Chondrocyte (in vitro differentiated cells): ENCODE data around the gene SULT2B1. TPM values are rescaled to one million over a fixed set of nuclear protein-coding genes. Genes with fewer than 3 reads are reported as not detected.

ENCODE experiments used
- DNase-seq: peaks from one replicate; pipeline ENCODE4 v3.0.0; 2021; ENCODE audit warnings: mixed read lengths, low spot score
- H3K27ac Mint-ChIP-seq: one replicate; pipeline ENCODE4 v1.8.0; 2021; ENCODE audit warnings: mild to moderate bottlenecking, moderate library complexity, mixed read lengths; ENCODE audit not compliant: unreplicated experiment
- H3K27me3 Mint-ChIP-seq: 2 replicates; pipeline ENCODE4 v1.8.0; 2021; ENCODE audit warnings: low read depth, mixed read lengths
- H3K36me3 Mint-ChIP-seq: 2 replicates; pipeline ENCODE4 v1.8.0; 2021; ENCODE audit warnings: low read depth, mixed read lengths
- H3K4me1 Mint-ChIP-seq: 2 replicates; pipeline ENCODE4 v1.8.0; 2021; ENCODE audit warnings: low read depth, mild to moderate bottlenecking, mixed read lengths
- H3K4me3 Mint-ChIP-seq: one replicate; pipeline ENCODE4 v1.8.0; 2021; ENCODE audit warnings: mild to moderate bottlenecking, moderate library complexity, mixed read lengths; ENCODE audit not compliant: unreplicated experiment
- H3K9me3 Mint-ChIP-seq: 2 replicates; pipeline ENCODE4 v1.8.0; 2021; ENCODE audit warnings: low read depth, mixed read lengths
- CTCF ChIP-seq: fragments of 200-600 bp; sonication (generic); IDR thresholded peaks from 2 replicates; pipeline ENCODE4 v1.5.0; 2021; ENCODE audit warnings: antibody characterized with exemption, mild to moderate bottlenecking, moderate library complexity
- total RNA-seq: library from RNA; stranded (reverse); gene quantifications from 3 replicates; pipeline ENCODE4 v1.2.1, GENCODE V29; 2021

Gene SULT2B1
- total RNA-seq, 1 donor from 2014 or later, result 0.22 TPM

DNA sequence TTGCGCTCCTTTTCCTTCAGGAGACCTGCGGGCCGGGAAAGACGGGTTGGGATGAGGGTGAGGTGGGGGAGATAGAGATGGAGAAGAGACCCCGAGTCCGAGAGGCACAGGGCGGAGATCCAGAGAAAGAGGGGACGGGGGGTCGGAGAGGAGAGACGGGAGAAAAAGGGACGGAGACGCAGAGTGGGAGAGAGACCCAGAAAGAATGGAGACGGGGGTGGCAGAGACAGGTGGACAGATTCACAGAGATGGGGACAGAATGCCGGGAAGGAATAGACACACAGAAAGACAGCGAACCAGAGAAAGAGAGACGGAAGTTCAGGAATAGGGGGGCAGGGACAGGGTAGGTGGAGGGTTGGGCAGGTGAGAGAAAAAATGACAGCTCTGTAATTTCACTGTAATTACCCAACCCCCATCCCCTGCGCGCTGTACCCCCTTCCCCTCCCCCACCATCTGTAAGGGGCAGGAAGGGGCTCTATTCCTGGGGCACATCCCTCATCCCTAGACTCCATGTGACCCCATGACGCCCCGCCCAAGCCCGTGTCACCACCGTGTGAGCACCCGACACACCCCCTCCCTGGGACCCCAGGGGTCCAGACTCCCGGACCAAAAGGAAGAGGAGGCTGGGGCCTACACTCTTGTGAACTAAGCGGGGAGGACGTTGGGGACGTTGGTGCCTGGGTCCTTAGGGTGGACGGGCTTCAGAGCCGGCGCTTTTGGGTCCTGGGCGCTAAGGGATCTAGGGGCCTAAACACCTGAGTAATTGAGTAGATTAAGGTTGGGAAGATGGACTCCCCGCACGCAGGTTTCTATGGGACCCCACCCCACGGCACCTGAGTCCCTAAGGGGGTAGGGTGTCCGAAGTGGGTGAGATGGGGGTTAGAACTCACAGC is 84.2 kb downstream of the SULT2B1 start:
- H3K36me3 Mint-ChIP-seq, result no peaks in the 10 kb centered on the region
- TF ChIP-seq CTCF, result no peak
- peaks cover 45% of the 10 kb centered on the region for H3K4me1 Mint-ChIP-seq
- H3K4me3 Mint-ChIP-seq, result peak overlapping the region; percentile 70
- no peaks in the 10 kb centered on the region for H3K9me3 Mint-ChIP-seq
- DNase-seq, result no peak
- H3K27ac Mint-ChIP-seq, result no peak overlapping the region
- no peaks in the 10 kb centered on the region for H3K27me3 Mint-ChIP-seq

DNA sequence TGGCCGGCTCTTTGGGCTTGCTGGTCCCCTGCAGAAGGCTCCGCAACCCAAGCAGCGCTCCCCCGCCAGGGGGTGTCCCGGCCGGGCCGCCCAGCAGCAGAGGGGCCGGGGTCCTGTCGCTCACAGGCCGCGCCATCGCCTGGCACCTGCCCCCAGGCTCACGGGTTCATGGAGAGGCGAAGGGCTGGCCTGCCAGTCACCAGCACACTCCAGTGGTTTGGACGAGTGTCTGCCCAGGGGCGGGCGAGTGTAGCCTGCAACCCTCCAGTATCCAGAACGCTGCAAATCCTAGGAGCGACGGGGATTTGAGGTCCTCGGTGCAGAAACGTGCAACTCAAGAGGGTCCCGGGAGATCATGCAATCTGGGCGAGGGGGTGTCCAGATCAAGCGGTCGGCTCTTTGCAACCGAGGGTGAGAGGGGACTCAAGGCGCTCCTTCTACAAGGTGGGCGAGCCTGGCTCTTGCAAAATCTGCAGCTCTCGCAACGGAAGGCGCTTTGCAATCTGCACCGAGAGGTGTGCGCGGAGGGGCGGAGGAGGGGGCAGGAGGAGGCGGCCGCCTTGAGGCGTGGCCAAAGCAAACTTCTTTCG is 85.0 kb downstream of the SULT2B1 start, which contains the start of gene DBP:
Gene DBP (minus strand): TSS at position 521 of the 590 bp plus-strand sequence. CDS start 385 bp downstream, at position 136.
- Mint-ChIP-seq H3K27me3 (no peaks in the 10 kb centered on the region), H3K4me3 (peak within 1 kb of the TSS; percentile 94), H3K27ac (peak within 1 kb of the TSS; percentile 100), H3K36me3 (no peaks in the 10 kb centered on the region), H3K4me1 (peaks cover 45% of the 10 kb centered on the region), H3K9me3 (no peaks in the 10 kb centered on the region)
- no peak for DNase-seq
- no peak for TF ChIP-seq CTCF

- Mint-ChIP-seq H3K27ac (peak overlapping the region; percentile 100), H3K36me3 (no peaks in the 10 kb centered on the region), H3K27me3 (no peaks in the 10 kb centered on the region), H3K4me1 (peaks cover 43% of the 10 kb centered on the region), H3K9me3 (no peaks in the 10 kb centered on the region), H3K4me3 (peak overlapping the region; percentile 94)
- TF ChIP-seq CTCF, result no peak
- peak; percentile 99 for DNase-seq
Measured at GRCh38 chr19:48637449-48637947, 85.5 kb downstream of the SULT2B1 start.

GRCh38 chr19:48637948-48638830 is 86.2 kb downstream of the SULT2B1 start:
- no peaks in the 10 kb centered on the region for H3K36me3 Mint-ChIP-seq
- H3K27ac Mint-ChIP-seq, result peak overlapping the region; percentile 100
- H3K4me3 Mint-ChIP-seq, result peak overlapping the region; percentile 94
- H3K27me3 Mint-ChIP-seq, result no peaks in the 10 kb centered on the region
- no peak for DNase-seq
- no peaks in the 10 kb centered on the region for H3K9me3 Mint-ChIP-seq
- peak; percentile 58 for TF ChIP-seq CTCF
- peaks cover 41% of the 10 kb centered on the region for H3K4me1 Mint-ChIP-seq
